ENCODE measurements around the gene ETS1. TPM values are rescaled to one million over a fixed set of nuclear protein-coding genes. Genes with fewer than 3 reads are reported as not detected.

ETS1 gene
- total RNA-seq, 1 experiment from 2014 or later, result 66.4 TPM

DNA sequence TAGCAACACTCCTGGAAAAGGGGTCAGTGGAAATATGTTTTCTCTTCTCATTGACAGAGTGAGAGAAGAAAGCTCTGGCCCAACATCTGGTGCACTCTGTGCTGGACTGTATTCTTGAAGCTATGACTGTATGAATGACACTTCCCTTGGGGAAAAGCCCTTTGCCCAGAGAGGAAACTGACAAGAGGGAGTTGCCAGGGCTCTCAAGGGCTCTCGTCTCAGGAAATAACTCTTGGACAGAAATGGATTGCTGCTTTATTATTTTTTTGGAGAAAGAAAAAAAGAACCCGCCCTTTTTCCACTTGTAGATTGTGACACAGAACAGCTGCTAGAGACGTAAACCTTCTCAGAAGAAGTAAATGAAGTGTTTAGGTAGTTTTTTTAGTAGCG lies 11.4 kb downstream of the ETS1 start:
- intact Hi-C loops (cut with micrococcal nuclease; ENCODE audit: unreplicated experiment), result no loop called here
- Histone ChIP-seq H3K4me1 (ENCODE audit: control insufficient read depth, insufficient read depth, low read length) (no peaks in the 10 kb centered on the region), H3K9me3 (ENCODE audit: control insufficient read depth, insufficient read depth, low read depth, low read length) (no peaks in the 10 kb centered on the region), H3K36me3 (ENCODE audit: control insufficient read depth, insufficient read depth, low read length) (no peaks in the 10 kb centered on the region), H3K27ac (ENCODE audit: low read length) (no peak overlapping the region), H3K27me3 (ENCODE audit: control insufficient read depth, insufficient read depth, low read length) (peaks cover 13% of the 10 kb centered on the region), H3K4me3 (ENCODE audit: low read depth in 2 of 2, low read length in 2 of 2) (no peak overlapping the region)
- no peak for ATAC-seq
- TF ChIP-seq, protein P1, sequence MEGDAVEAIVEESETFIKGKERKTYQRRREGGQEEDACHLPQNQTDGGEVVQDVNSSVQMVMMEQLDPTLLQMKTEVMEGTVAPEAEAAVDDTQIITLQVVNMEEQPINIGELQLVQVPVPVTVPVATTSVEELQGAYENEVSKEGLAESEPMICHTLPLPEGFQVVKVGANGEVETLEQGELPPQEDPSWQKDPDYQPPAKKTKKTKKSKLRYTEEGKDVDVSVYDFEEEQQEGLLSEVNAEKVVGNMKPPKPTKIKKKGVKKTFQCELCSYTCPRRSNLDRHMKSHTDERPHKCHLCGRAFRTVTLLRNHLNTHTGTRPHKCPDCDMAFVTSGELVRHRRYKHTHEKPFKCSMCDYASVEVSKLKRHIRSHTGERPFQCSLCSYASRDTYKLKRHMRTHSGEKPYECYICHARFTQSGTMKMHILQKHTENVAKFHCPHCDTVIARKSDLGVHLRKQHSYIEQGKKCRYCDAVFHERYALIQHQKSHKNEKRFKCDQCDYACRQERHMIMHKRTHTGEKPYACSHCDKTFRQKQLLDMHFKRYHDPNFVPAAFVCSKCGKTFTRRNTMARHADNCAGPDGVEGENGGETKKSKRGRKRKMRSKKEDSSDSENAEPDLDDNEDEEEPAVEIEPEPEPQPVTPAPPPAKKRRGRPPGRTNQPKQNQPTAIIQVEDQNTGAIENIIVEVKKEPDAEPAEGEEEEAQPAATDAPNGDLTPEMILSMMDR (IDR thresholded peaks at IDR 0.05), result no peak
- TF ChIP-seq REST (IDR thresholded peaks at IDR 0.05; ENCODE audit: insufficient read depth in 1 of 2, low read depth in 2 of 2, low read length in 1 of 2), result no peak
- no peak for TF ChIP-seq SIN3A (IDR thresholded peaks at IDR 0.05; ENCODE audit: borderline replicate concordance, insufficient read depth, low read depth, low read length)
- TF ChIP-seq POLR2AphosphoS5 (IDR thresholded peaks at IDR 0.05; ENCODE audit: low read depth, low read length), result no peak
- no peak for TF ChIP-seq TCF7L2 (IDR thresholded peaks at IDR 0.05; ENCODE audit: low read depth, low read length)
- CTCF ChIA-PET, result no interaction called here
- in situ Hi-C loops (cut with HindIII; ENCODE audit: low pct_unique_long_range_greater_than_20kb, low sequenced_read_pairs), result no loop called here
- no peak for DNase-seq (ENCODE audit: low read depth, low spot score)
- POLR2A ChIA-PET, result no interaction called here
- BruUV-seq (replicated peaks), result no TSS peak

GRCh38 chr11:128575174-128575960 lies 12.0 kb downstream of the ETS1 start:
- intact Hi-C loops (cut with micrococcal nuclease; ENCODE audit: unreplicated experiment) (no loop called here), in situ Hi-C loops (cut with HindIII; ENCODE audit: low pct_unique_long_range_greater_than_20kb, low sequenced_read_pairs) (no loop called here)
- Histone ChIP-seq H3K27ac (ENCODE audit: low read length) (no peak overlapping the region), H3K9me3 (ENCODE audit: control insufficient read depth, insufficient read depth, low read depth, low read length) (no peaks in the 10 kb centered on the region), H3K4me1 (ENCODE audit: control insufficient read depth, insufficient read depth, low read length) (no peaks in the 10 kb centered on the region), H3K27me3 (ENCODE audit: control insufficient read depth, insufficient read depth, low read length) (peaks cover 11% of the 10 kb centered on the region), H3K36me3 (ENCODE audit: control insufficient read depth, insufficient read depth, low read length) (no peaks in the 10 kb centered on the region), H3K4me3 (ENCODE audit: low read depth in 2 of 2, low read length in 2 of 2) (no peak overlapping the region)
- no peak for DNase-seq (ENCODE audit: low read depth, low spot score)
- ATAC-seq, result peak; percentile 21; the same call in 1 of the 2 replicates
- CTCF ChIA-PET, result no interaction called here
- no TSS peak for BruUV-seq (replicated peaks)
- POLR2A ChIA-PET, result no interaction called here
- TF ChIP-seq, protein P1 (IDR thresholded peaks at IDR 0.05), result no peak
- TF ChIP-seq REST (IDR thresholded peaks at IDR 0.05; ENCODE audit: insufficient read depth in 1 of 2, low read depth in 2 of 2, low read length in 1 of 2), result no peak
- no peak for TF ChIP-seq SIN3A (IDR thresholded peaks at IDR 0.05; ENCODE audit: borderline replicate concordance, insufficient read depth, low read depth, low read length)
- TF ChIP-seq TCF7L2 (IDR thresholded peaks at IDR 0.05; ENCODE audit: low read depth, low read length), result no peak
- TF ChIP-seq POLR2AphosphoS5 (IDR thresholded peaks at IDR 0.05; ENCODE audit: low read depth, low read length), result no peak
